Fibroblast of skin of left quadriceps (primary cell): ENCODE measurements around the gene PSTPIP1.
"Not testable (repeated sequence)": the region's sequence is repeated elsewhere in the genome, so short reads cannot be mapped to it uniquely, and the experiment has no call there.

Source experiments
- DNase-seq, 2 experiments: peaks; one replicate each; pipeline ENCODE4 v3.0.0-alpha.2; 2013; ENCODE audit warnings: low read depth in 2 of 2

The PSTPIP1 gene

GRCh38 chr15:76994971-76995945 lies at the start of gene PSTPIP1:
TSS of gene PSTPIP1 (plus strand) at chr15:76995126. CDS start at chr15:76995574, 448 bp downstream.
- DNase-seq = no peak

- DNase-seq = no peak
Observed at GRCh38 chr15:76945494-76946093, 49.3 kb upstream of the PSTPIP1 start.

GRCh38 chr15:76947454-76947853 lies 47.5 kb upstream of the PSTPIP1 start:
- no peak for DNase-seq

- no peak for DNase-seq
Observed at GRCh38 chr15:76951220-76951619, 43.7 kb upstream of the PSTPIP1 start.

DNA sequence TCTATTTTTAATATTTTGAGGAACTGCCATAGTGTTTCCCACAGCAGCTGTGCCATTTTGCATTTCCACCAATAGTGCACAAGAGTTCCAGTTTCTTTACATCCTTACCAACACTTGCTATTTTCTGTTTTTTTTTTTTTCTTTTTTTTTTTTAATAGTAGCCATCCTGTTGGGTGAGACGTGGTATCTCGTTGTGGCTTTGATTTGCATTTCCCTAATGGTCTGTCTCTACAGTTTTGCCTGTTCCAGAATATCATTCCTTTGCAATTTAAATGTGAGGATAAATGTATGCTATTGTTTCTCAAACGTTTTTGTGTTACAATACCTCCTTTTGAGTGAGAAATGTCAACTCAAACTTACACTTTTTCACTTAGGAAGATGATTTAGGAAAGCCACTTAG lies 41.0 kb upstream of the PSTPIP1 start:
- DNase-seq = no peak

GRCh38 chr15:76954744-76955143 lies 40.2 kb upstream of the PSTPIP1 start:
- no peak for DNase-seq

DNA sequence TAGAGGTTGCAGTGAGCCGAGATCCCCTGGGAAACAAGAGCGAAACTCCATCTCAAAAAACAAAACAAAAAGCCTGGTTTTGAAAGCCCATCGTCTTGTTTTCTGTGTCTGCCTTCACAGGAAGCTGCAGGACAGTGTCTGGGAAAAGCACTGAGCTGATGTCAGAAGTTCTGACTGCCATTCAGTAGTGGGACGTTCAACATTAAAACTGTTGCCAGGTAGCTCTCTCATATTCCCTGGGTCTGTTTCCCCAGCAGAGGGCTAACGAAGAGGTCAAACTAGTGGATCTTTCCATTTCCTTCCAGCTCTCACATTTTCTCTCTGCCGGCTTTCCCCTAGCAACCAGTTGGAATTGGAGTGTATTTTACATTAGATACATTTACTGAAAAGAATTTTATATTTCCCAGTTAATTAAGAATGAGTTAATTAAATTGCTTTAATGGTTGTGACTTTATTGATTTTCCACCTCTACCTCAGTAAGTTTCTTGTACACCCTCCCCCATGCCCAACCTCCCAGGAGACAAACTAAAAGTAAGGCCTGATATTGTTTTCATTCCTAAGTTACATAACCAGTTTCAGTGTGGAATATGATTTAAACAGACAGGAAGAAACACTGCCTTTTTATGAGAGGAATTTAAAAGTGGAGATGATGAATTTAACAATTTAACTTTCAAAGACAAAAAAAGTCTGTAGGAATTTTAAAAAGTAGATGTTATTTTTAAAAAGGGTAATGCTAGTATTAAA lies 33.5 kb upstream of the PSTPIP1 start:
- no peak for DNase-seq

DNA sequence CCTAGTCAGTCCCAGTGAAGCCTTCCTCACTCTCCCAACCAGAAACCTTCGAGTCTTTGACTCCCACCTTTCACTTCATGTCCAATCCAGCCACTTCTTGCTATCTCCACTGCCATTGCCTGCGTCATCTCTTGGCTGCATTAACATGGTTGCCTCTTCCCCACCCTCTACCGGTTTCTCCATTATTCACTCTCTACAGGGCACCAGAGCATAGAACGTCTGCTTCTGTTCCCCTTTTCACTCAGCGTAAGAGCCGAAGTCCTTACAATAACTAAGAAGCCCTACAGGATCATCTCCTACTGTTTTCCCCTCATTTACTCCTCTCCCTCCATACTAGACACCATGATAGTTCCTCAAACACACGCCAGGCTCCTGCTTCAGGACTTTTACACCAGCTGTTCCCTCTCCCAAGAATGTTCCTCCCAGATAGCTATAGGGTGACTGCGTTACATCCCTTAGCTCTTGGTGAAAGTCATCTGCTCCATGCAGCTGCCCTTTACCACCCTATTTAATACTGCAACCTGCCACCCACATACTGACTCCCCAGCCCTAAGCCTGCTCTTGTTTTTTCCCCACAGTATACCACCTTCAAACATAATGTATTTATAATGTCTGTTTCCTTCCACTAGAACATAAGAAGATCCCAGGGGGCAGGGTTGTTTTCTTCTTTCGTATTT lies 32.5 kb upstream of the PSTPIP1 start:
- DNase-seq = no peak

DNA sequence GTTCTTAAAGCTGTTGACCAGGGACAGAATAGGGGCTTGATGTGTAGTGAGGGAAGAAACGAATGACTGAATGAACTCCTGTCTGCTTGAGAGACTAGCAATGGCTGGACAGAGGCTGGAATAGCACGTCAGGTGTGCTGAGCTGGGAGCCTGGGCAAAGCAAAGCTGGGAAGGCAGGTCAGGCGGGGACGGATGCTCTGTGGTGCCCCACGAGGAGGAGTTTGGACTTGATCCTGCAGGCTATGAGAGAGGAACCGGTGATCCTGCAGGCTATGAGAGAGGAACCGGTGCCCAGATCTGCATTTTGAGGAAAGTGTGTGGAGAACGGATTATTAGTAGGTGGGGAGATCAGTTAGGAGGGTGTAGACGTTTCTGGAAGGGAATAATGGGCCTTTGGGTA lies 31.3 kb upstream of the PSTPIP1 start:
- no peak for DNase-seq

DNA sequence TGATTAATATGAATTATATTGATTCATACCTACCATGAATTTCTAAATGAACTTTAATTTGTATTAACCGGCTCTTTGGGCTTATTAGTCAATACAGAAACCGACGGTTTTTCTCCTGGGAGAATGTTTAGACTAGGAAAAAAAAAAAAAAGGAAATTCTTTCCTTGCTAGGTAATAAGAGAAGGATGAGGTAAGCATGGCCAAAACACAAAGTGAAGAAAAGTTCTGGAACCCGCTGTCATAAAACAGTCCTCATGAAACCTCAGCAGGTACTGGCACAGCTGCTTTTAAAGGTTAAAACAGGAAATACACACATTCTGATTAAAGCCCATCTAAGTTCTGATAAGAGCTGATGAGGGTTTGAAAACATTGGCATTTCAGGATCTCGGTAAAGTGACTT lies 30.8 kb upstream of the PSTPIP1 start:
- DNase-seq = no peak

GRCh38 chr15:76966051-76966450 lies 28.9 kb upstream of the PSTPIP1 start:
- not testable (repeated sequence) for DNase-seq

DNA sequence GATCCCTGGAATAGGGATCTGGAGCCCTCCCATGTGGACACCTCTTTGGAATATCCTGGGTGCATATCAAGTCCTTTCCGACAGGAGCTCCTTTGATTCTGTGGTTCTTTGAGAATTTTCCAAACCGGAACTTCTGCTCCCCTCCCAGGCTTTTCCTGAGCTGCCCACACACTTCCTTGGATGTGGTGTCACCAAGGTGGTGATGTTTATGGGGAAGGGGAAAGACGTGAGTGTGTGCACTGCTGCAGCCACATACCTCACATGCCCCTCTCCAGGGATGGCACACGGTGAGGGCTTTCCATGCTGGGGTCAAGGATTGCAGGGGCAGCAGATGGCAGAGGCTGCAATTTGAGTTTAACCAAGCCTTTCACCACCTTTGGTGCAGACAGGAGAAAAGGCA lies 27.9 kb upstream of the PSTPIP1 start:
- no peak for DNase-seq

GRCh38 chr15:76968306-76968705 lies 26.6 kb upstream of the PSTPIP1 start:
- DNase-seq = no peak

DNA sequence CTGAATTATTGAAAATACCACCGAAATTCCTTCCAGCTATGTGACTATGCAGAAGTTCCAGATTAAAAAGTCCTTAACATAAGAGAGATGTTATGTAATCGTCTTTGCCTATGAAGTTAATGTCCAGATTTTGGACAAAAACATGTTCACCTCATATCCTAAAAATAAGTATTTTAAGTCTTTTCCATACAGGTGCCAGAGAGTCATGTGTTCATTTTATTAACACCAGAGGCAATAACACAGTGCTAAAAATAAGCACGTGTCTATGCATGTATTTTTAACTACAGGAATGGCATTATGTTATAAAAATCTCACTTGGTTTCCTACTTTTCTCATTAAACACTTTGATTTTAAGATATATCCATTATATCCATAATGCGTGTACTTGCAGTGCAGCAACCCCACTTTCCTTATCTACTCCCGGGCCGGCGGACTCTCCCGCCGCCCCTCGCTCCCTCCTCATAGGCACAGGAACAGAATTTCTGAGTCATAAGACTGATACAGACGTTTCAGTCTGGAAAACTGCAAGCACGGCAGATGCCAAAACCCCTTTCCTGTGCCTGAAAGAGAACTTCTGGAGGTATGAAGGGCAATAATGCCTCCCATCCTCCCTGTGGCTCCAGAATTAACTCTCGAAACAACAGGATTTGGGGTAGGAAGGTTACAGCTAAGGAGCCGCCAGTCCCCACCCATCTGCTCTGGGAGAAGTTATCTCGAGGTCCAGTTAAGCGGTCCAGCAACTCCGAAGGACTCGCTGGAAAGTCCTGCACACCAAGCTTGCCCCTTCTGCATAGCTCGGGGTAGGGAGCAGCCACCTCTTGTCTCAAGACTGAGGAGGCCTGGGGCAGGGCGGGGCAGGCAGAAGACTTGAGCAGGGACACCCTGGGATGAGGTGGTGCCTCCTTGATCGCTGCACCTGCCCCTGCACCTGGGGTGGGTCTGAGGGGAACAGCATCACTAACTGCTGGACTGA lies 22.3 kb upstream of the PSTPIP1 start:
- no peak for DNase-seq

DNA sequence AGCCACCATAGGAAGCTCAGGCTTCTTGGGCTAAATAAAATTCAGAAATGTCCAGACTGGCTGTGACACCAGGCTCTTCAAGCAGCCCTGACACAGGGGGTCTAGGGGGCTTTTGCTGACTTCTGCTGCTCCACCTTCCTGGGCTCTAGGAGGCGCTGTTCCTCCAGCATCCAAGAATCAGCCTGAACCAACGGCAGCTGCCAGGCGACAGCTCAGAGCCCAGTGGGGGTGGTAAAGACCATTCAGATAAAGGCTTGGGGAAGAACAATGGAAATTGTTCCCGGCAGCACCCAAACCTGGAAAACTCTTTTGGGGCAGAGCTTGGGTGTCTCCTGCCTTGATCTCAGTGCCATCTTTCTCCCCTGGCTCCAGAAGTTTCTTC lies 21.6 kb upstream of the PSTPIP1 start:
- no peak for DNase-seq

GRCh38 chr15:76973906-76974305 lies 21.0 kb upstream of the PSTPIP1 start:
- DNase-seq = no peak

- no peak for DNase-seq
Observed at GRCh38 chr15:76974456-76975036, 20.4 kb upstream of the PSTPIP1 start.

DNA sequence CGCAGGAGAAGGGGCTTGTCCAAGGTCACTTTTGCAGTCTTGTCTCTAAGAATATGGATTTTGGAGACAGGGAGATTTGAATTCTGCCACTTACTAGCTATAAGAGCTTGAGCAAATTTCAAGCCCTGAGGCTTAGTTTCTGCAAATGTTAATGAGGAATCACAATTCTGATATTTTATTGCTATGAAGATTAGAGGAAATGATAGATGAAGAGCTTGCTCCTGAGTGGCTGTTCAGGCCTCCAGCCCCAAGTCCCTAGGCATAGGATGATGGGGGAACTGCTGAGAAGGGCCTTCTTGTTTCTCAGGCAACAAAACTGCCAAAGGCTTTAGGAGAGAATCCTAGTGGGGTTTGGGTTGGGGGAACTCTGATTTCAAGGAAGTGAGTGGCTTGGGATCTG lies 18.8 kb upstream of the PSTPIP1 start:
- no peak for DNase-seq

GRCh38 chr15:76976572-76977270 lies 18.2 kb upstream of the PSTPIP1 start:
- no peak for DNase-seq
